SU-DHL-6 (cell line): Measurements from ENCODE around the gene P2RY6.

ENCODE experiments used
- EZH2phosphoT487 ChIP-seq: fragments of 200-600 bp; sonication (generic), shearing (Covaris generic); conservative IDR thresholded peaks from 2 replicates; pipeline ENCODE4 v1.6.1; 2018; ENCODE audit warnings: mild to moderate bottlenecking, antibody characterized with exemption, low read length, moderate library complexity, mixed read lengths
- TF ChIP-seq, protein P1 (sequence below): fragments of 200-600 bp; sonication (generic); IDR thresholded peaks from one replicate; pipeline ENCODE4 v1.5.1; 2017; ENCODE audit warnings: antibody characterized with exemption, mild to moderate bottlenecking, low read length, moderate library complexity; ENCODE audit not compliant: insufficient read depth, poor library complexity, severe bottlenecking

DNA sequence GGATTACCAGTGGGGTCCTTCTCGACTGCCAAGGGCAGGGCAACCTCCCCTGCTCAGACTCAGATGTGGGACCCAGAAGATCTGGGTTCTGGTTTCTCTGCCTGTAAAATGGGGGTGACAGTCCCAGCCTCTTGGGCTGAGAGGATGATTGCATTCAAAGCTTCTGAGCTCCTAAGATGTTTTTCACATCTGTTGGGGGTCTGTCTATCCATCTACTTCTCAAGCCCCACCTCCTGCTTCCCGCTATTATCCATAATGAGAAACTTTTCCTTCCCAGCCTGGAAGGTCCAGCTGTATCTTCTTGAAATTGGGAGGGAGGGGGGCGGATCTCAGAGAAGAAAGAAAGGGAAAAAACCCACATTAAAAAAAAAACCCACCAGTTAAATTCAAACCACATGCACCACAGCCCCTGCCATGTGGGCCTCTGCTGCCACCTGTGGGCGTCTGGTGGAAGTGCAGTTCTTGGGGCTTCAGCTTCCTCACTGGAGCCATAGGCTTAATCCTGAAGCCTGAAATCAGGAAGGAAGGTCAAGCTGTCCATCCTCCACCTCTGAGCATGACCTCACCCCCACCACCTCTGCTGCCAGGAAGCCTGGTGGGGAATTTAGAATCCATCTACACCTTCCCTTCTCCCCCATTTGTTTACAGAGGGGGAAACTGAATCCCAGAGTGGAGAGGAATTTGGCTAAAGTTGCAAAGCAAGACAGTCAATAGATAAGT is 63.2 kb downstream of the P2RY6 start:
- TF ChIP-seq, protein P1, sequence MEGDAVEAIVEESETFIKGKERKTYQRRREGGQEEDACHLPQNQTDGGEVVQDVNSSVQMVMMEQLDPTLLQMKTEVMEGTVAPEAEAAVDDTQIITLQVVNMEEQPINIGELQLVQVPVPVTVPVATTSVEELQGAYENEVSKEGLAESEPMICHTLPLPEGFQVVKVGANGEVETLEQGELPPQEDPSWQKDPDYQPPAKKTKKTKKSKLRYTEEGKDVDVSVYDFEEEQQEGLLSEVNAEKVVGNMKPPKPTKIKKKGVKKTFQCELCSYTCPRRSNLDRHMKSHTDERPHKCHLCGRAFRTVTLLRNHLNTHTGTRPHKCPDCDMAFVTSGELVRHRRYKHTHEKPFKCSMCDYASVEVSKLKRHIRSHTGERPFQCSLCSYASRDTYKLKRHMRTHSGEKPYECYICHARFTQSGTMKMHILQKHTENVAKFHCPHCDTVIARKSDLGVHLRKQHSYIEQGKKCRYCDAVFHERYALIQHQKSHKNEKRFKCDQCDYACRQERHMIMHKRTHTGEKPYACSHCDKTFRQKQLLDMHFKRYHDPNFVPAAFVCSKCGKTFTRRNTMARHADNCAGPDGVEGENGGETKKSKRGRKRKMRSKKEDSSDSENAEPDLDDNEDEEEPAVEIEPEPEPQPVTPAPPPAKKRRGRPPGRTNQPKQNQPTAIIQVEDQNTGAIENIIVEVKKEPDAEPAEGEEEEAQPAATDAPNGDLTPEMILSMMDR: peak; percentile 86
- no peak for TF ChIP-seq EZH2phosphoT487
